B cell (primary cell): ENCODE measurements around the gene PAPOLB. TPM values are rescaled to one million over a fixed set of nuclear protein-coding genes. Genes with fewer than 3 reads are reported as not detected.

Experiments
- ATAC-seq: fragments of 200-7000 bp; cut with Tn5 transposase; one replicate; pipeline ENCODE4 v1.10.0; 2021; ENCODE audit warnings: low read depth, mild to moderate bottlenecking, moderate number of reproducible peaks, moderate library complexity
- CTCF ChIA-PET: fragments of 350-600 bp; sonication (Branson Sonifier 250); formaldehyde crosslinking; loops from one replicate; lab custom pipeline; 2021; ENCODE audit warnings: antibody characterized with exemption, inconsistent platforms; lab: Charles Lee
- POLR2A ChIA-PET: fragments of 350-600 bp; sonication (Branson Sonifier 250); formaldehyde crosslinking; loops from one replicate; lab custom pipeline; 2021; ENCODE audit warnings: antibody characterized with exemption; lab: Charles Lee
- DNase-seq: peaks from one replicate; pipeline ENCODE4 v3.0.0; 2013
- H2AFZ ChIP-seq: 2 replicates; pipeline ENCODE4 v1.6.1; 2012; ENCODE audit warnings: mild to moderate bottlenecking, low read depth, low read length; ENCODE audit not compliant: insufficient read depth, poor library complexity, severe bottlenecking
- H3K27ac ChIP-seq, 2 donors: 1 replicate in 1 of 2; 2 replicates in 1 of 2; pipeline ENCODE4 v1.5.1; 2012 to 2013; ENCODE audit warnings: low read length in 2 of 2, mild to moderate bottlenecking in 2 of 2, moderate library complexity in 1 of 2
- H3K27me3 ChIP-seq, 4 experiments: fragments of 200-600 bp in 1 of 4; sonication (generic) in 1 of 4; replicated peaks in 1 of 4; 1 replicate in 2 of 4; 2 replicates in 2 of 4; pipeline versions ENCODE4 v1.6.1 to v1.7.0; 2013 to 2016; ENCODE audit warnings: low read length in 3 of 4, mild to moderate bottlenecking in 2 of 4, mixed read lengths in 1 of 4, moderate library complexity in 1 of 4; ENCODE audit not compliant: insufficient read depth in 4 of 4, control insufficient read depth in 3 of 4; ENCODE audit errors: control extremely low read depth in 1 of 4
- H3K36me3 ChIP-seq, 2 experiments: replicated peaks in 1 of 2; 1 replicate in 1 of 2; 2 replicates in 1 of 2; pipeline versions ENCODE4 v1.6.1 to v1.7.1; 2013; ENCODE audit warnings: low read length in 1 of 2; ENCODE audit not compliant: insufficient read depth in 2 of 2, control insufficient read depth in 1 of 2; ENCODE audit errors: control extremely low read depth in 1 of 2, extremely low read depth in 1 of 2
- H3K4me1 ChIP-seq, 2 donors: fragments of 200-600 bp in 1 of 2; sonication (generic) in 1 of 2; 1 replicate in 1 of 2; 2 replicates in 1 of 2; pipeline versions ENCODE4 v1.5.1 to v1.6.1; 2013 to 2017; ENCODE audit warnings: low read length in 2 of 2; ENCODE audit not compliant: control insufficient read depth in 2 of 2, insufficient read depth in 2 of 2
- H3K4me2 ChIP-seq: replicated peaks from 2 replicates; pipeline ENCODE3; 2012; ENCODE audit warnings: mild to moderate bottlenecking, low read depth, low read length; ENCODE audit not compliant: poor library complexity, severe bottlenecking
- H3K4me3 ChIP-seq, 5 experiments: fragments of 200-600 bp in 1 of 5; sonication (generic) in 1 of 5; 1 replicate in 3 of 5; 2 replicates in 2 of 5; pipeline versions ENCODE4 v1.5.1 to v1.7.0; 2011 to 2016; ENCODE audit warnings: low read length in 4 of 5, mild to moderate bottlenecking in 4 of 5, low read depth in 2 of 5, control low read depth in 1 of 5, moderate library complexity in 1 of 5; ENCODE audit not compliant: insufficient read depth in 1 of 5; ENCODE audit errors: control extremely low read depth in 1 of 5, extremely low read depth in 1 of 5
- H3K79me2 ChIP-seq: fragments of 200-600 bp; sonication (generic); one replicate; pipeline ENCODE4 v1.6.0; 2016; ENCODE audit warnings: low read length; ENCODE audit not compliant: control insufficient read depth, insufficient read depth
- H3K9ac ChIP-seq: fragments of 200-600 bp; sonication (generic); 2 replicates; pipeline ENCODE4 v1.6.1; 2017; ENCODE audit warnings: mild to moderate bottlenecking, low read length, moderate library complexity
- H3K9me3 ChIP-seq, 3 donors: one replicate each; pipeline versions ENCODE4 v1.6.1 to v1.7.1; 2013; ENCODE audit warnings: low read length in 2 of 3; ENCODE audit not compliant: control insufficient read depth in 2 of 3, insufficient read depth in 1 of 3; ENCODE audit errors: control extremely low read depth in 1 of 3
- H4K20me1 ChIP-seq: 2 replicates; pipeline ENCODE4 v1.6.0; 2012; ENCODE audit warnings: mild to moderate bottlenecking, low read length; ENCODE audit not compliant: insufficient read depth, control insufficient read depth, poor library complexity, severe bottlenecking
- H3K27ac Mint-ChIP-seq: one replicate; pipeline ENCODE4 v1.8.0; 2021; ENCODE audit warnings: mixed read lengths
- H3K27me3 Mint-ChIP-seq: one replicate; pipeline ENCODE4 v1.8.0; 2021; ENCODE audit warnings: mixed read lengths
- H3K4me1 Mint-ChIP-seq: one replicate; pipeline ENCODE4 v1.8.0; 2021; ENCODE audit warnings: mixed read lengths
- H3K4me3 Mint-ChIP-seq: one replicate; pipeline ENCODE4 v1.8.0; 2021; ENCODE audit warnings: mixed read lengths
- H3K9me3 Mint-ChIP-seq: one replicate; pipeline ENCODE4 v1.8.0; 2022; ENCODE audit warnings: mixed read lengths; ENCODE audit not compliant: insufficient read depth
- EZH2 ChIP-seq: IDR thresholded peaks from 2 replicates; pipeline ENCODE4 v1.6.1; 2012; ENCODE audit warnings: borderline replicate concordance, low read depth, mild to moderate bottlenecking, moderate library complexity, low read length; ENCODE audit not compliant: insufficient read depth, poor library complexity, severe bottlenecking
- WGBS: methylation state at CpG from one replicate; pipeline ENCODE4 v1.1.5; 2013; ENCODE audit warnings: missing lambda C conversion rate; ENCODE audit not compliant: insufficient coverage; 5-methylcytosine and 5-hydroxymethylcytosine counted together
- intact Hi-C: fragments of 100-400 bp; cut with micrococcal nuclease; formaldehyde crosslinking; loops from one replicate; pipeline ENCODE4 v1.10.0; 2022
- polyA plus RNA-seq: library from polyadenylated mRNA; depleted of rRNA; stranded (reverse); fragments of >200 nt; gene quantifications from 2 replicates; pipeline ENCODE4 v1.2.3, GENCODE V29; 2012
- total RNA-seq, 2 donors: library from RNA; stranded (reverse); fragments of 120-200 nt in 1 of 2; gene quantifications; 1 replicate in 1 of 2; 2 replicates in 1 of 2; pipeline versions ENCODE4 v1.2.3 to v1.2.4, GENCODE V29; 2013 to 2022
- TF ChIP-seq, protein P1 (sequence below): fragments of 200-600 bp; IDR thresholded peaks from one replicate; pipeline ENCODE4 v1.8.0; 2022; ENCODE audit warnings: antibody characterized with exemption, mild to moderate bottlenecking

The PAPOLB gene
- total and polyA plus RNA-seq, 2 donors (not counting 1 experiment from before 2014, with no cell fraction given), result not detected

DNA sequence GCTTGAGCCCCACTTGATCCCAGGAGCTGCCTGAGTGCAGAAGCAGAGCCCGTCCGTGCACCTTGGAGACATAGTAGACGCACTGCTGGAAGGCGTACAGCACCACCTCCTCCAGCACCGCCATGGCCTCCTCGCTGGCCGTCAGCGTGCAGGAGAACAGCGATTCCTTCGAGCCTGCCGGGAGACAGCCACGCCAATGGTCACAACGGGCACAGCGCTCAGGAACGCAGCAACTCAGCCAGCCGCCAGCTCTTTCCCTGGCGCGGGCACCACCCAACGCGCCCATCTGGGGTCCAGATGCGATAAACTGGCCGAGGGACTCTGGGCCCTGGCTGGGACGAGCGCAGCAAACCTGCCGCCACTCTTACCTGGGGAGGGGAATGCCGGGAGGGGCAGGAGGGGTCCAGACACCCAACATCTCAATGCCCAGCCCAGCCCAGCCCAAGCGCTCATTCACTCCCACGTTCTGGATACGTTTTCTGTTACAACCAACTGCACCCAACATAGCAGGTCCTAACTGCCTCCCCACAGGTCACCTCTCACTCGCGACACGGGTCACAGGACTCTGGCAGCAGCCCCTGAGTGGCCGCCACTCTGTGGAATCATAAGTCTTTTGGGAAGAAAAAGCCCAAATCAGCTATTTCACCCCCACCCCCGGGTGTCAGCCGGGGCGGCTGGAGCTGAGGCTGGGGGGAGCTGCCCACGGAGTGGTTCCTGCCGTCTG is 44.5 kb downstream of the PAPOLB start:
- Mint-ChIP-seq H3K27ac (no peak overlapping the region), H3K27me3 (peaks cover 25% of the 10 kb centered on the region), H3K4me3 (no peak overlapping the region), H3K9me3 (no peaks in the 10 kb centered on the region), H3K4me1 (no peaks in the 10 kb centered on the region)
- no peaks in the 10 kb centered on the region for H4K20me1 ChIP-seq
- H3K27ac ChIP-seq, result no peak overlapping the region
- ChIA-PET CTCF (no interaction called here), POLR2A (no interaction called here)
- DNase-seq (no peak), ATAC-seq (no peak)
- no peaks in the 10 kb centered on the region for H3K36me3 ChIP-seq
- no peaks in the 10 kb centered on the region for H3K79me2 ChIP-seq
- peaks cover 0 to 22% (median 2%) of the 10 kb centered on the region in 3 donors for H3K9me3 ChIP-seq
- no peak overlapping the region for H3K4me2 ChIP-seq
- no peaks in the 10 kb centered on the region for H3K4me1 ChIP-seq
- intact Hi-C loops, result no loop called here
- H3K27me3 ChIP-seq, result peaks cover 0 to 36% (median 6%) of the 10 kb centered on the region in 4 experiments
- H2AFZ ChIP-seq, result no peak overlapping the region
- TF ChIP-seq, protein P1, sequence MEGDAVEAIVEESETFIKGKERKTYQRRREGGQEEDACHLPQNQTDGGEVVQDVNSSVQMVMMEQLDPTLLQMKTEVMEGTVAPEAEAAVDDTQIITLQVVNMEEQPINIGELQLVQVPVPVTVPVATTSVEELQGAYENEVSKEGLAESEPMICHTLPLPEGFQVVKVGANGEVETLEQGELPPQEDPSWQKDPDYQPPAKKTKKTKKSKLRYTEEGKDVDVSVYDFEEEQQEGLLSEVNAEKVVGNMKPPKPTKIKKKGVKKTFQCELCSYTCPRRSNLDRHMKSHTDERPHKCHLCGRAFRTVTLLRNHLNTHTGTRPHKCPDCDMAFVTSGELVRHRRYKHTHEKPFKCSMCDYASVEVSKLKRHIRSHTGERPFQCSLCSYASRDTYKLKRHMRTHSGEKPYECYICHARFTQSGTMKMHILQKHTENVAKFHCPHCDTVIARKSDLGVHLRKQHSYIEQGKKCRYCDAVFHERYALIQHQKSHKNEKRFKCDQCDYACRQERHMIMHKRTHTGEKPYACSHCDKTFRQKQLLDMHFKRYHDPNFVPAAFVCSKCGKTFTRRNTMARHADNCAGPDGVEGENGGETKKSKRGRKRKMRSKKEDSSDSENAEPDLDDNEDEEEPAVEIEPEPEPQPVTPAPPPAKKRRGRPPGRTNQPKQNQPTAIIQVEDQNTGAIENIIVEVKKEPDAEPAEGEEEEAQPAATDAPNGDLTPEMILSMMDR, result no peak
- no peak for TF ChIP-seq EZH2
- H3K9ac ChIP-seq, result no peak overlapping the region
- H3K4me3 ChIP-seq, result no peak overlapping the region
- WGBS, result 95% methylated on average over 33 of the region's 38 CpGs

DNA sequence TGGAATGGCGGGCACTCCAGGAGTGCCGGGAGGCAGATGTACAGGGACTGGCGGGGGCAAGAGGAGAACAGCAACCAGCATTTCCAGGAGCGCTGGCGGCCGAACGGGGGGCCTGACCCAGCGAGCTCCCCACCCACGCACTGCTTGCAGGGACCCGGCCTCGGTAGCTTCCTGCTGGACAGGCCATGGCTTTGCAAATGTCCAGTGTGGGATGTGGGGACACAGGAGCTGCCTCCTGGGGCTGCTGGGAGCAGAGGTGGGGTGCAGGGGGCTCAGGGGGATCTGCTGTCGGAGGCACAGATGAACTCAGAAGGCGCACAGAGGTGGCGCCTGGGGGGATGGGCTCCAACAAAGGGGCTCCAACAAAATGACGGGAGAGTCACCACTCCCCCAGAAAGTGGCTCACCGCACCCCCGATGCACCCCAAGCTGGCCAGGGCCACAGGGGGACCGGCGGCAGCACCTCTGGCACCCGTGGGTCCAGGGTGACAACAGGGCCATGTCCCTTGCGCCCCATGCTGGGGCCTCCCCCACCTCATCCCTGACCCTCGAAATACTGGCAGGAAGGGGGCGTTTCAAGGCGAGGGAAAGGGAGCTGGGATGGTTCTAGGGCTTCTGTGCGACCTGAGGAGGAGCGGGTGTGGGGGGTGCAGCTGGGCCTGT is 45.3 kb downstream of the PAPOLB start:
- Mint-ChIP-seq H3K9me3 (no peaks in the 10 kb centered on the region), H3K4me1 (no peaks in the 10 kb centered on the region), H3K4me3 (no peak overlapping the region), H3K27ac (no peak overlapping the region), H3K27me3 (peaks cover 25% of the 10 kb centered on the region)
- intact Hi-C loops, result no loop called here
- no peaks in the 10 kb centered on the region for H4K20me1 ChIP-seq
- TF ChIP-seq, protein P1, result no peak
- TF ChIP-seq EZH2, result no peak
- H3K4me3 ChIP-seq, result no peak overlapping the region
- H3K79me2 ChIP-seq, result no peaks in the 10 kb centered on the region
- H2AFZ ChIP-seq, result no peak overlapping the region
- no peaks in the 10 kb centered on the region for H3K4me1 ChIP-seq
- no peaks in the 10 kb centered on the region for H3K36me3 ChIP-seq
- no peak overlapping the region for H3K9ac ChIP-seq
- no peak overlapping the region for H3K27ac ChIP-seq
- ChIA-PET CTCF (interaction anchor here (0.9 kb wide), 1 partner anchor 267 kb away, joined by 3 read pairs; no protein-coding TSS in a partner anchor), POLR2A (no interaction called here)
- peaks cover 0 to 22% (median 2%) of the 10 kb centered on the region in 3 donors for H3K9me3 ChIP-seq
- no peak overlapping the region for H3K4me2 ChIP-seq
- DNase-seq (no peak), ATAC-seq (no peak)
- WGBS, result 98% methylated on average over 23 of the region's 26 CpGs
- peaks cover 0 to 36% (median 6%) of the 10 kb centered on the region in 4 experiments for H3K27me3 ChIP-seq
